Neutrophil (primary cell): ENCODE measurements around the gene PLIN5.

Experiments used
- H3K27ac ChIP-seq: fragments of 200-600 bp; sonication (generic); 2 replicates; pipeline ENCODE4 v1.5.1; 2016; ENCODE audit warnings: mild to moderate bottlenecking, moderate library complexity
- H3K27me3 ChIP-seq: fragments of 200-600 bp; sonication (generic); 2 replicates; pipeline ENCODE4 v1.6.0; 2016; ENCODE audit warnings: mild to moderate bottlenecking
- H3K36me3 ChIP-seq: fragments of 200-600 bp; sonication (generic); 2 replicates; pipeline ENCODE4 v1.5.1; 2017
- H3K4me1 ChIP-seq, 2 experiments: fragments of 200-600 bp in 1 of 2; sonication (generic) in 1 of 2; 1 replicate in 1 of 2; 2 replicates in 1 of 2; pipeline versions ENCODE4 v1.5.1 to v1.6.1; 2013 to 2016; ENCODE audit warnings: low read depth in 1 of 2, low read length in 1 of 2, mild to moderate bottlenecking in 1 of 2, moderate library complexity in 1 of 2; ENCODE audit not compliant: control insufficient read depth in 1 of 2, insufficient read depth in 1 of 2
- H3K4me3 ChIP-seq, 2 experiments: fragments of 200-600 bp in 1 of 2; sonication (generic) in 1 of 2; 1 replicate in 1 of 2; 2 replicates in 1 of 2; pipeline ENCODE4 v1.5.1; 2013 to 2016; ENCODE audit warnings: low read depth in 1 of 2, low read length in 1 of 2, mild to moderate bottlenecking in 1 of 2, moderate library complexity in 1 of 2
- H3K9me3 ChIP-seq: fragments of 200-600 bp; sonication (generic); 2 replicates; pipeline ENCODE4 v1.5.1; 2016
- CTCF ChIP-seq: fragments of 200-600 bp; sonication (generic); IDR thresholded peaks from 2 replicates; pipeline ENCODE4 v1.5.1; 2016; ENCODE audit warnings: antibody characterized with exemption

Gene PLIN5

GRCh38 chr19:4516199-4516938 is 18.7 kb downstream of the PLIN5 start:
- no peak for TF ChIP-seq CTCF
- H3K27me3 ChIP-seq = no peaks in the 10 kb centered on the region
- peaks cover 11 to 14% of the 10 kb centered on the region in 2 experiments for H3K4me1 ChIP-seq
- H3K36me3 ChIP-seq = peaks cover 37% of the 10 kb centered on the region
- no peak overlapping the region for H3K27ac ChIP-seq
- no peak overlapping the region for H3K4me3 ChIP-seq
- no peaks in the 10 kb centered on the region for H3K9me3 ChIP-seq

- Histone ChIP-seq H3K27me3 (no peaks in the 10 kb centered on the region), H3K9me3 (no peaks in the 10 kb centered on the region), H3K27ac (no peak overlapping the region), H3K36me3 (peaks cover 32% of the 10 kb centered on the region), H3K4me3 (no peak overlapping the region), H3K4me1 (peaks cover 11 to 14% of the 10 kb centered on the region in 2 experiments)
- TF ChIP-seq CTCF = no peak
Observed at GRCh38 chr19:4515732-4516131, 19.3 kb downstream of the PLIN5 start.

- no peak for TF ChIP-seq CTCF
- Histone ChIP-seq H3K36me3 (peaks cover 37% of the 10 kb centered on the region), H3K4me3 (no peak overlapping the region), H3K9me3 (no peaks in the 10 kb centered on the region), H3K4me1 (peaks cover 3 to 4% of the 10 kb centered on the region in 2 experiments), H3K27ac (no peak overlapping the region), H3K27me3 (no peaks in the 10 kb centered on the region)
Observed at GRCh38 chr19:4513248-4513647, 21.8 kb downstream of the PLIN5 start.

- H3K27ac ChIP-seq = no peak overlapping the region
- no peak overlapping the region for H3K4me3 ChIP-seq
- H3K36me3 ChIP-seq = peaks cover 43% of the 10 kb centered on the region
- TF ChIP-seq CTCF = no peak
- H3K9me3 ChIP-seq = no peaks in the 10 kb centered on the region
- H3K4me1 ChIP-seq = no peaks in the 10 kb centered on the region
- no peaks in the 10 kb centered on the region for H3K27me3 ChIP-seq
Observed at GRCh38 chr19:4512070-4512469, 23.0 kb downstream of the PLIN5 start.

- Histone ChIP-seq H3K36me3 (peaks cover 45% of the 10 kb centered on the region), H3K9me3 (no peaks in the 10 kb centered on the region), H3K4me3 (no peak overlapping the region), H3K27me3 (no peaks in the 10 kb centered on the region), H3K4me1 (no peaks in the 10 kb centered on the region), H3K27ac (no peak overlapping the region)
- TF ChIP-seq CTCF = no peak
Observed at GRCh38 chr19:4511300-4512054, 23.5 kb downstream of the PLIN5 start.
